HEK293 (cell line): Measurements from ENCODE around the gene S100PBP.
A peak's percentile ranks its signal among the peaks of the same experiment; 100 is the strongest.

Source experiments
- CTCF ChIA-PET: fragments of 350-600 bp; formaldehyde crosslinking; extraction: SDS; loops from one replicate; lab custom pipeline; 2021; ENCODE audit warnings: antibody characterized with exemption; lab: Yijun Ruan, JAX
- POLR2A ChIA-PET: fragments of 300-600 bp; formaldehyde crosslinking; extraction: SDS; loops from one replicate; lab custom pipeline; 2020; ENCODE audit warnings: antibody characterized with exemption, inconsistent platforms; lab: Yijun Ruan, JAX
- H3K27ac ChIP-seq: fragments of 200-500 bp; sonication (Bioruptor generic); 2 replicates; pipeline ENCODE4 v1.5.1; 2014; ENCODE audit warnings: low read depth, low read length, control low read depth, inconsistent platforms; ENCODE audit errors: extremely low read depth
- H3K36me3 ChIP-seq, 2 experiments: fragments of 200-500 bp in 1 of 2; sonication (Bioruptor generic) in 1 of 2; 1 replicate in 1 of 2; 2 replicates in 1 of 2; pipeline ENCODE4 v1.5.1; 2014 to 2017; ENCODE audit warnings: inconsistent platforms in 2 of 2, low read length in 2 of 2; ENCODE audit not compliant: control insufficient read depth in 2 of 2, insufficient read depth in 1 of 2
- H3K4me1 ChIP-seq: fragments of 200-500 bp; sonication (Bioruptor generic); 2 replicates; pipeline ENCODE4 v1.5.1; 2014; ENCODE audit warnings: mild to moderate bottlenecking, low read length, inconsistent platforms; ENCODE audit not compliant: control insufficient read depth, insufficient read depth
- H3K4me3 ChIP-seq: 2 replicates; pipeline ENCODE4 v1.5.1; 2011; ENCODE audit warnings: low read depth, mild to moderate bottlenecking, control low read depth, low read length, moderate library complexity
- H3K9me3 ChIP-seq: fragments of 200-500 bp; sonication (Bioruptor generic); 2 replicates; pipeline ENCODE4 v1.5.1; 2014; ENCODE audit warnings: low read depth, low read length, inconsistent platforms; ENCODE audit not compliant: control insufficient read depth, insufficient read depth
- ATF2 ChIP-seq: fragments of 450-650 bp; formaldehyde crosslinking; IDR thresholded peaks from 2 replicates; pipeline ENCODE4 v1.5.1; 2016; ENCODE audit warnings: missing biosample characterization, missing genetic modification characterization, low read depth
- BCL11A ChIP-seq: fragments of 450-650 bp; formaldehyde crosslinking; IDR thresholded peaks from 2 replicates; pipeline ENCODE4 v1.5.1; 2016; ENCODE audit warnings: low read depth, missing biosample characterization, missing genetic modification characterization
- GLIS1 ChIP-seq: fragments of 450-650 bp; formaldehyde crosslinking; IDR thresholded peaks from 2 replicates; pipeline ENCODE4 v1.5.1; 2016; ENCODE audit warnings: missing biosample characterization, missing genetic modification characterization
- GLIS2 ChIP-seq: fragments of 450-650 bp; formaldehyde crosslinking; IDR thresholded peaks from 2 replicates; pipeline ENCODE4 v1.5.1; 2016; ENCODE audit warnings: missing biosample characterization, missing genetic modification characterization
- KLF1 ChIP-seq: fragments of 450-650 bp; formaldehyde crosslinking; IDR thresholded peaks from 2 replicates; pipeline ENCODE4 v1.5.1; 2016; ENCODE audit warnings: missing biosample characterization, missing genetic modification characterization
- OSR2 ChIP-seq: fragments of 450-650 bp; formaldehyde crosslinking; IDR thresholded peaks from 2 replicates; pipeline ENCODE4 v1.5.1; 2016; ENCODE audit warnings: missing biosample characterization, missing genetic modification characterization
- PRDM1 ChIP-seq: fragments of 450-650 bp; formaldehyde crosslinking; IDR thresholded peaks from 2 replicates; pipeline ENCODE4; 2016; ENCODE audit warnings: missing biosample characterization, missing genetic modification characterization
- PRDM10 ChIP-seq: fragments of 450-650 bp; formaldehyde crosslinking; IDR thresholded peaks from 2 replicates; pipeline ENCODE4 v1.5.1; 2016; ENCODE audit warnings: missing biosample characterization, missing genetic modification characterization
- SCRT1 ChIP-seq: fragments of 450-650 bp; formaldehyde crosslinking; IDR thresholded peaks from 2 replicates; pipeline ENCODE4 v1.5.1; 2016; ENCODE audit warnings: missing biosample characterization, missing genetic modification characterization, borderline replicate concordance
- TCF7L2 ChIP-seq: IDR thresholded peaks from 2 replicates; pipeline ENCODE4 v1.6.1; 2011; ENCODE audit warnings: low read depth, mild to moderate bottlenecking, inconsistent platforms, low read length, moderate library complexity, borderline replicate concordance
- TRIM28 ChIP-seq: IDR thresholded peaks from 2 replicates; pipeline ENCODE4 v1.6.1; 2011; ENCODE audit warnings: low read length, control low read depth, borderline replicate concordance
- ZEB2 ChIP-seq: fragments of 450-650 bp; formaldehyde crosslinking; IDR thresholded peaks from 2 replicates; pipeline ENCODE4 v1.5.1; 2016; ENCODE audit warnings: missing biosample characterization, missing genetic modification characterization
- ZFHX2 ChIP-seq: fragments of 450-650 bp; formaldehyde crosslinking; conservative IDR thresholded peaks from 2 replicates; pipeline ENCODE4 v1.5.1; 2016; ENCODE audit warnings: missing biosample characterization, missing genetic modification characterization
- ZNF140 ChIP-seq: fragments of 450-650 bp; formaldehyde crosslinking; IDR thresholded peaks from 2 replicates; pipeline ENCODE4 v1.5.1; 2016; ENCODE audit warnings: missing biosample characterization, missing genetic modification characterization
- ZNF184 ChIP-seq: fragments of 450-650 bp; IDR thresholded peaks from 2 replicates; pipeline ENCODE4 v1.5.1; 2018; ENCODE audit warnings: missing biosample characterization, mild to moderate bottlenecking, missing genetic modification characterization
- ZNF2 ChIP-seq: fragments of 450-650 bp; formaldehyde crosslinking; IDR thresholded peaks from 2 replicates; pipeline ENCODE4 v1.5.1; 2016; ENCODE audit warnings: missing biosample characterization, missing genetic modification characterization
- ZNF23 ChIP-seq: fragments of 450-650 bp; formaldehyde crosslinking; IDR thresholded peaks from 2 replicates; pipeline ENCODE4 v1.5.1; 2016; ENCODE audit warnings: missing biosample characterization, missing genetic modification characterization, borderline replicate concordance
- ZNF239 ChIP-seq: fragments of 450-650 bp; formaldehyde crosslinking; IDR thresholded peaks from 2 replicates; pipeline ENCODE4 v1.5.1; 2016; ENCODE audit warnings: missing biosample characterization, missing genetic modification characterization
- ZNF248 ChIP-seq: fragments of 450-650 bp; formaldehyde crosslinking; IDR thresholded peaks from 2 replicates; pipeline ENCODE4 v1.5.1; 2017; ENCODE audit warnings: missing biosample characterization, missing genetic modification characterization
- ZNF366 ChIP-seq: fragments of 450-650 bp; formaldehyde crosslinking; conservative IDR thresholded peaks from 2 replicates; pipeline ENCODE4 v1.5.1; 2016; ENCODE audit warnings: missing biosample characterization, missing genetic modification characterization
- ZNF404 ChIP-seq: fragments of 450-650 bp; formaldehyde crosslinking; IDR thresholded peaks from 2 replicates; pipeline ENCODE4 v1.5.1; 2017; ENCODE audit warnings: missing biosample characterization, missing genetic modification characterization
- ZNF449 ChIP-seq: fragments of 450-650 bp; formaldehyde crosslinking; IDR thresholded peaks from 2 replicates; pipeline ENCODE4 v1.5.1; 2017; ENCODE audit warnings: missing biosample characterization, mild to moderate bottlenecking, missing genetic modification characterization, moderate library complexity
- ZNF48 ChIP-seq: fragments of 450-650 bp; formaldehyde crosslinking; IDR thresholded peaks from 2 replicates; pipeline ENCODE4 v1.5.1; 2016; ENCODE audit warnings: missing biosample characterization, missing genetic modification characterization
- ZNF501 ChIP-seq: fragments of 450-650 bp; formaldehyde crosslinking; IDR thresholded peaks from 2 replicates; pipeline ENCODE4 v1.5.1; 2016; ENCODE audit warnings: missing biosample characterization, missing genetic modification characterization
- ZNF510 ChIP-seq: fragments of 450-650 bp; formaldehyde crosslinking; IDR thresholded peaks from 2 replicates; pipeline ENCODE4 v1.5.1; 2018; ENCODE audit warnings: mild to moderate bottlenecking, missing genetic modification characterization, missing biosample characterization; ENCODE audit not compliant: insufficient replicate concordance
- ZNF561 ChIP-seq: fragments of 450-650 bp; IDR thresholded peaks from 2 replicates; pipeline ENCODE4 v1.5.1; 2018; ENCODE audit warnings: missing biosample characterization, missing genetic modification characterization, borderline replicate concordance
- ZNF621 ChIP-seq: fragments of 450-650 bp; formaldehyde crosslinking; IDR thresholded peaks from 2 replicates; pipeline ENCODE4 v1.5.1; 2017; ENCODE audit warnings: missing biosample characterization, missing genetic modification characterization
- ZNF626 ChIP-seq: fragments of 450-650 bp; sonication (Bioruptor Pico); formaldehyde crosslinking; IDR thresholded peaks from 2 replicates; pipeline ENCODE4 v1.5.1; 2018; ENCODE audit warnings: missing biosample characterization, missing genetic modification characterization, inconsistent platforms
- ZNF654 ChIP-seq: fragments of 450-650 bp; formaldehyde crosslinking; IDR thresholded peaks from 2 replicates; pipeline ENCODE4 v1.5.1; 2016; ENCODE audit warnings: low read depth, missing biosample characterization, missing genetic modification characterization
- ZNF658 ChIP-seq: fragments of 450-650 bp; formaldehyde crosslinking; IDR thresholded peaks from 2 replicates; pipeline ENCODE4; 2016; ENCODE audit warnings: missing biosample characterization, missing genetic modification characterization
- ZNF664 ChIP-seq: fragments of 450-650 bp; formaldehyde crosslinking; IDR thresholded peaks from 2 replicates; pipeline ENCODE4 v1.5.1; 2016; ENCODE audit warnings: missing biosample characterization, missing genetic modification characterization
- ZNF776 ChIP-seq: fragments of 450-650 bp; formaldehyde crosslinking; IDR thresholded peaks from 2 replicates; pipeline ENCODE4 v1.5.0; 2017; ENCODE audit warnings: missing biosample characterization, missing genetic modification characterization, borderline replicate concordance

Gene S100PBP

GRCh38 chr1:32874860-32875752, 57.7 kb downstream of the S100PBP start:
- Histone ChIP-seq H3K27ac (no peak overlapping the region), H3K36me3 (no peaks in the 10 kb centered on the region), H3K4me3 (no peak overlapping the region), H3K4me1 (no peaks in the 10 kb centered on the region; the same call in 1 of the 2 replicates), H3K9me3 (no peaks in the 10 kb centered on the region)
- ChIA-PET CTCF (interaction anchor here (0.6 to 5.1 kb wide), 27 partner anchors 8 to 596 kb away, joined by 3 to 50 read pairs (median 4); partner anchors contain the start of genes AZIN2 and HPCA), POLR2A (interaction anchor here (0.8 kb wide), 2 partner anchors 90 to 206 kb away, joined by 3 read pairs; partner anchors contain the start of gene AZIN2)
- TF ChIP-seq ZNF449 (tag by site-specific recombination) (no peak), ZNF248 (tag by site-specific recombination) (no peak), ZNF239 (tag by site-specific recombination) (no peak), ZNF184 (tag by site-specific recombination) (no peak), TRIM28 (no peak), ZNF2 (tag by site-specific recombination) (no peak), ZNF48 (no peak), ZNF664 (tag by site-specific recombination) (peak; percentile 95), PRDM10 (tag by site-specific recombination) (0 out of 2 replicates have a peak, but pooled peaks have one; percentile 11), ZNF776 (no peak), ZNF510 (tag by site-specific recombination) (no peak), ZNF23 (tag by site-specific recombination) (no peak), OSR2 (tag by site-specific recombination) (no peak), ZNF626 (tag by site-specific recombination) (no peak), KLF1 (tag by site-specific recombination) (peak; percentile 49), ZNF501 (tag by site-specific recombination) (no peak), ZNF621 (tag by site-specific recombination) (no peak), ZFHX2 (peak; percentile 67), ZNF561 (tag by site-specific recombination) (no peak), ZNF654 (tag by site-specific recombination) (no peak), GLIS2 (no peak), BCL11A (tag by site-specific recombination) (no peak), GLIS1 (peak; percentile 88), ZNF366 (tag by site-specific recombination) (peak; percentile 41), ZNF140 (tag by site-specific recombination) (no peak), SCRT1 (tag by site-specific recombination) (no peak), ATF2 (tag by site-specific recombination) (0 out of 2 replicates have a peak, but pooled peaks have one; percentile 29), ZEB2 (no peak), TCF7L2 (no peak), ZNF658 (tag by site-specific recombination) (no peak), PRDM1 (peak; percentile 74), ZNF404 (tag by site-specific recombination) (no peak)
